H7 (cell line): Measurements from ENCODE around the gene CT47C1. TPM values are rescaled to one million over a fixed set of nuclear protein-coding genes. Genes with fewer than 3 reads are reported as not detected.
A peak's percentile ranks its signal among the peaks of the same experiment; 100 is the strongest.

Experiments used
- DNase-seq: peaks from one replicate; pipeline ENCODE4 v3.0.0; 2012
- H3K27me3 ChIP-seq: 2 replicates; pipeline ENCODE4 v1.6.0; 2011; ENCODE audit warnings: mild to moderate bottlenecking, low read length; ENCODE audit not compliant: control insufficient read depth, insufficient read depth
- H3K36me3 ChIP-seq: replicated peaks from 2 replicates; pipeline ENCODE4 v1.5.1; 2011; ENCODE audit warnings: low read length; ENCODE audit not compliant: control insufficient read depth, insufficient read depth
- H3K4me3 ChIP-seq: 2 replicates; pipeline ENCODE4 v1.5.1; 2011; ENCODE audit warnings: low read depth, mild to moderate bottlenecking, control low read depth, low read length, moderate library complexity; ENCODE audit not compliant: insufficient read depth
- total RNA-seq: library from RNA; depleted of rRNA; stranded (reverse); fragments of >200 nt; shearing (Covaris generic); gene quantifications from 2 replicates; pipeline ENCODE4 v1.2.3, GENCODE V29; 2014; rRNA removed

CT47C1 gene
- total RNA-seq, 1 experiment from 2014 or later, result not detected

DNA sequence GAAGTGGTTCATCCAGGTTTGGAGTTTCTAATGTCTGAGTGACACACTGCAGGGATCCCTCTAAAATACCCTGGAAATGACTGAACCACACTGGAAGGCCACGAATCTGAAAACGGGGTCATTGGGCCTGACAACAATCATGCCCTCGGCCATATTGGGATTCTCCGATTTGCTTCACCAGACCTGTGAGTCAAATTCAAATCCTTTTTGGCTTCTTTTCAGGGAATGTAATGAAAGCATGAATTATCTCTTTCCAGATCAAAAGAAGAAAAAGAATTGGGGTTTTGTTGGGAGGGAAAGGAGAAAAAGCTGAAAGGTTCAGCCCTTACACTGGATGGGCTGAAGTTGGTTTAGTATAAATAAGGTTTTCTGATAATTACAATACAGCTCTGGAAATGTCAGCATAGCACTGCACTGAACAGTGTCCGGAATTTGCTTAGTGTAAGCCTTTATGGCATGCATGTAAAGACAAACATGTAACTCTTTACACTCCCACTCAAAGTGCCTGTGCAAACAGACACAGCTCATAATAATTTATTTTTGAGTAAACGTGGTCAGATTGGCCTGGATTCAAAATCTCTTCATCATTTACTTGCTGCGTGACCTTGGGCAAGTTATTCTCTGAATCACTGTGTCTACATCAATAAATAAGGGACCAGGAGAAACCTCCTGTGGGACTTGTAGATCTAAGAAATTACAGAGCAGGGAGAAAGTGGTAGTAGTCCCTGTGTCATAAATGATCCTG, 21.4 kb downstream of the CT47C1 start:
- Histone ChIP-seq H3K4me3 (no peak overlapping the region), H3K27me3 (no peaks in the 10 kb centered on the region), H3K36me3 (no peaks in the 10 kb centered on the region)
- DNase-seq, result no peak

GRCh38 chrX:119094819-119095218, 22.0 kb downstream of the CT47C1 start:
- no peak for DNase-seq
- H3K27me3 ChIP-seq, result no peaks in the 10 kb centered on the region
- H3K36me3 ChIP-seq, result no peaks in the 10 kb centered on the region
- H3K4me3 ChIP-seq, result no peak overlapping the region

GRCh38 chrX:119095936-119096335, 23.1 kb downstream of the CT47C1 start:
- DNase-seq, result no peak
- H3K4me3 ChIP-seq, result no peak overlapping the region
- H3K36me3 ChIP-seq, result no peaks in the 10 kb centered on the region
- no peaks in the 10 kb centered on the region for H3K27me3 ChIP-seq

DNA sequence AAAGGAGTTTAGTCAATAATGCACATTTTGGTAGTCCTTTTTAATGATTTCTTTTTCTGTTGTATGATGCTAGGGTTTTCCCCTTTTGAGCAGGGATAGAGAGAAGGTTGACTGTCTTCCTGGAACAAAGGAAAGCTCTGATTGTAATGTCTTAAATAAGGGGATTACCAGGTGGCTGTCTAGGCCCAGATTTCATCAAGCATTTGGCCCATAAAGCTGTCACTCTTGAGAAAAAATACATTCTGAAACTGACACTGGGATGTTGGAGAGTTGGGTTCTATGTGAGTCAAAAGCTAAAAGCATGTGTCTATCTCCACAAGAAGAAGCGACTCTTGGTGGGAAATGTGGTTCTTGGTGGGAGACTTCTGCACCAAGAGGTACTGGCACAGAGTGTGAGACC, 28.4 kb downstream of the CT47C1 start:
- Histone ChIP-seq H3K4me3 (no peak overlapping the region), H3K27me3 (no peaks in the 10 kb centered on the region), H3K36me3 (no peaks in the 10 kb centered on the region)
- DNase-seq, result no peak

DNA sequence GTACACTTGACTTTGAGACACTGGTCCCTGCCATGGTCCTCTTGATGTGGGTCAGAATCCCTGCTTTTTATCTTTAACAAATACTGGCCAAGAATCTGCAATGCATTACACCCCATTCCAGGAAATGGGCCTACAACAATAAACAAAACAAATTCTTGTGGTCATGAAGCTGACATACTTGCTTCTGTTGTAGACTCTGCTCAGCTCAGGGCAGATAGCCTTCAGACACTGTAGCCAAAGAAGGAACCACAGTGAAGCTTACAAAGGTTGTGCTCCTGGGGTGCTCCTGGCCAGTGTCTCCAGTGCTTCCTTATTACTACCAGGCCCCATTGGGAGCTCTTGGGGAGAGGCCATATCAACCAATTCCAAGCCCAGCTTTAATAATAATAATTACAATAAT, 33.0 kb downstream of the CT47C1 start:
- no peaks in the 10 kb centered on the region for H3K36me3 ChIP-seq
- no peak for DNase-seq
- H3K27me3 ChIP-seq, result no peaks in the 10 kb centered on the region
- no peak overlapping the region for H3K4me3 ChIP-seq

- no peaks in the 10 kb centered on the region for H3K36me3 ChIP-seq
- DNase-seq, result no peak
- no peak overlapping the region for H3K4me3 ChIP-seq
- no peaks in the 10 kb centered on the region for H3K27me3 ChIP-seq
Measured at GRCh38 chrX:119107206-119107605, 34.4 kb downstream of the CT47C1 start.

DNA sequence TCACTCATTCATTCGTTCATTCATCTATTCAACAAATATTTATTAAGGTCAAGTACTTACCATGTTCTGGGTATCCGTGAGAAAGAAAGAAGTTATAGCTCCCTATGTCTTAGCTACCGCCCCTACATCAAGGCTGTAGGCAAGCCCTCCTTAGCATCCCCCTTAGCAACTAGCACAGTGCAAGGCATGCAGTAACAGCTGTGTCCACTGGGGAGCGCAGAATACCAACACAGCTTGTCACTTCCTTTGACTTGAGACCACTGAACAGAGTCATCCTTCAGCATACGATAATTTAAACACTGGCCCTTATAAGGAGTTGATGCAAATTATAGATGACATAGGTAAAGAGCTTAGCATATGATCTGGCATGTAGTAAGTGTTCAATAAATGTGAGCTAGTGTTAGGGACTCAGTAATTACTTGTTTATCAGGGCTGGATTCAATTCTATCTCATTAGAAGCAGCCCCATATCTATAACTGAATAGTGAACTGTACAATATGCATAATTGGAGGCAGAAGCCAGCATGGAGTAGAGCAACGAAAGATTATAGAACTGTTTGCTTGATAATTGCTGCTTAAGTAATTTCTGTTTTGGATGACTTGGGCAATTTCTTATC, 46.1 kb downstream of the CT47C1 start:
- peak; percentile 67 for DNase-seq
- Histone ChIP-seq H3K36me3 (no peaks in the 10 kb centered on the region), H3K4me3 (no peak overlapping the region), H3K27me3 (no peaks in the 10 kb centered on the region)

DNA sequence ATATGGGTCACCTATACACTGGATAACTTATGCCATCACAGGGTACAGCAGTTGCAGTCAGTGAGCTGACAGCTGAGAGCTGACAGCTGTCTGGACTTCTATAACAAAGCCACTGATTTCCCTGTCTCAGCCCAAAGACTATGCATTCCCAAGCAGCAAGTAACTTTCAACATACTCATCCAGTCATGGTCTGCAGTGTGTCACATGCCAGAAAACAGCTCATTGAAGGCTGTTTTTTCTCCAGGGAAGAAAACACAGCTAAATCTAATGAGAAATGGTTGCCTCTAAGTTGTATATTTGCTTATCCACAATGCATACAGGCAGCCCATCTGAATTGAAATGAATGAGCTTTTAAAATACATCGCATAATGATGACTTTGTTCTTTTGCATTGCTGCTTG, 48.5 kb downstream of the CT47C1 start:
- Histone ChIP-seq H3K36me3 (no peaks in the 10 kb centered on the region), H3K27me3 (no peaks in the 10 kb centered on the region), H3K4me3 (no peak overlapping the region)
- no peak for DNase-seq

Other genes starting within 250 kb of the CT47C1 start
- 0.07 and 0.45 TPM in 2 replicates for gene ZCCHC12, start 249.2 kb upstream of the CT47C1 start, total RNA-seq
- 0.10 TPM in 1 of 2 replicates, not detected in the other for gene LONRF3, start 98.4 kb upstream of the CT47C1 start, total RNA-seq
- gene KIAA1210, start 54.8 kb downstream of the CT47C1 start, total RNA-seq, result not detected in 2 replicates
- 247 and 254 TPM in 2 replicates for gene PGRMC1, start 163.3 kb downstream of the CT47C1 start, total RNA-seq